IPS DF 6.9 (cell line): ENCODE measurements around the gene RER1.

ENCODE experiments used
- DNase-seq: peaks from one replicate; pipeline ENCODE4 v3.0.0-alpha.2; 2013; ENCODE audit warnings: low read depth, low spot score
- H3K27ac ChIP-seq: one replicate; pipeline ENCODE4 v1.5.1; 2013; ENCODE audit warnings: low read length, control low read depth
- H3K27me3 ChIP-seq: 2 replicates; pipeline ENCODE4 v1.6.1; 2013; ENCODE audit warnings: mild to moderate bottlenecking, low read length; ENCODE audit not compliant: control insufficient read depth, insufficient read depth
- H3K36me3 ChIP-seq: 2 replicates; pipeline ENCODE4 v1.6.1; 2013; ENCODE audit warnings: low read length; ENCODE audit not compliant: control insufficient read depth, insufficient read depth
- H3K4me1 ChIP-seq: 2 replicates; pipeline ENCODE4 v1.6.1; 2013; ENCODE audit warnings: low read length; ENCODE audit not compliant: control insufficient read depth, insufficient read depth
- H3K4me3 ChIP-seq: 2 replicates; pipeline ENCODE4 v1.5.1; 2013; ENCODE audit warnings: mild to moderate bottlenecking, low read length
- H3K9me3 ChIP-seq: 2 replicates; pipeline ENCODE4 v1.6.1; 2013; ENCODE audit warnings: low read length, inconsistent platforms; ENCODE audit not compliant: control insufficient read depth, insufficient read depth
- WGBS: extraction: QIAGEN DNeasy Blood & Tissue Kit; methylation state at CpG from one replicate; pipeline ENCODE4 v1.1.7; 2013; ENCODE audit warnings: mixed read lengths, missing lambda C conversion rate; ENCODE audit not compliant: insufficient read length, insufficient coverage; 5-methylcytosine and 5-hydroxymethylcytosine counted together

Gene RER1

GRCh38 chr1:2384130-2384860 is 7.3 kb upstream of the RER1 start:
- DNase-seq = no peak
- no peaks in the 10 kb centered on the region for H3K27me3 ChIP-seq
- no peak overlapping the region for H3K27ac ChIP-seq
- peaks cover 3% of the 10 kb centered on the region for H3K36me3 ChIP-seq
- no peaks in the 10 kb centered on the region for H3K4me1 ChIP-seq
- no peaks in the 10 kb centered on the region for H3K9me3 ChIP-seq
- H3K4me3 ChIP-seq = no peak overlapping the region
- WGBS = no CpG with 5 or more reads among the region's 21 CpGs

DNA sequence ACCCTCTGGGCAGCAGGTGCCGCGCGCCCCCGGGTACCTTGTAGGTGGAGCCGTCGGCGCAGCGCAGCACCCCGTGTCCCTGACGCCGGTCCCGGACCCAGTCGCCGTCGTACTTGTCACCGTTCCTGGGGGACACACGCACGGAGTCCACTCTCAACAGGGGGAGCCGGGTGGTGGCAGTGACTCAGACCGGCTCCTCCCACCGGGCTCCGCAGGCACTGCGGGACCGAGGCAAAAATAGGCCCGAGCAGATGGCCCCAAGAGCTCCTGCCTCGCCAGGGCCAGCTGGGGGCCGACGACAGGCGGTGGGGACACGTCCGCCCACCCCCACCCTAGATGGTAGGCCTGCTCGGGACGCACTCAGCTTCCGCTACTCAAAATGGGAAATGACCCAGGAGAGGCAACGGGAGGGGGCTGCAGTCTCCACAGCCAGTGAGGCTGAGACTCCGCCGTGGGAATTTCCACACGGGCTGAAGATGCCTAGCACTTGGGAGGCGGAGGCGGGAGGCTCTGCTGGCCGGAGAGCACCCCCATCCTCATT is 6.6 kb upstream of the RER1 start:
- Histone ChIP-seq H3K4me3 (no peak overlapping the region), H3K27ac (no peak overlapping the region)
- no CpG with 5 or more reads among the region's 41 CpGs for WGBS

GRCh38 chr1:2385606-2386280 is 5.9 kb upstream of the RER1 start:
- no peak for DNase-seq
- H3K27ac ChIP-seq = no peak overlapping the region
- no peak overlapping the region for H3K4me3 ChIP-seq
- H3K4me1 ChIP-seq = no peaks in the 10 kb centered on the region; the same call in 1 of the 2 replicates
- no peaks in the 10 kb centered on the region for H3K9me3 ChIP-seq
- peaks cover 3% of the 10 kb centered on the region for H3K36me3 ChIP-seq
- no CpG with 5 or more reads among the region's 19 CpGs for whole genome bisulfite sequencing
- no peaks in the 10 kb centered on the region for H3K27me3 ChIP-seq

More for the DNA sequence above, 6.6 kb upstream of the RER1 start:
- H3K36me3 ChIP-seq = peaks cover 3% of the 10 kb centered on the region
- H3K27me3 ChIP-seq = no peaks in the 10 kb centered on the region
- H3K9me3 ChIP-seq = no peaks in the 10 kb centered on the region
- no peak for DNase-seq
- no peaks in the 10 kb centered on the region for H3K4me1 ChIP-seq

GRCh38 chr1:2386636-2387611 is 4.7 kb upstream of the RER1 start:
- Histone ChIP-seq H3K36me3 (peaks cover 3% of the 10 kb centered on the region), H3K27ac (no peak overlapping the region), H3K27me3 (no peaks in the 10 kb centered on the region), H3K9me3 (no peaks in the 10 kb centered on the region), H3K4me3 (no peak overlapping the region), H3K4me1 (no peaks in the 10 kb centered on the region; the same call in 1 of the 2 replicates)
- WGBS = no CpG with 5 or more reads among the region's 30 CpGs
- no peak for DNase-seq

- no peak for DNase-seq
- Histone ChIP-seq H3K9me3 (no peaks in the 10 kb centered on the region), H3K27ac (no peak overlapping the region), H3K27me3 (no peaks in the 10 kb centered on the region), H3K4me1 (no peaks in the 10 kb centered on the region; the same call in 1 of the 2 replicates), H3K4me3 (no peak overlapping the region), H3K36me3 (peaks cover 3% of the 10 kb centered on the region)
- no CpG with 5 or more reads among the region's 32 CpGs for WGBS
Observed at GRCh38 chr1:2388004-2388913, 3.4 kb upstream of the RER1 start.

DNA sequence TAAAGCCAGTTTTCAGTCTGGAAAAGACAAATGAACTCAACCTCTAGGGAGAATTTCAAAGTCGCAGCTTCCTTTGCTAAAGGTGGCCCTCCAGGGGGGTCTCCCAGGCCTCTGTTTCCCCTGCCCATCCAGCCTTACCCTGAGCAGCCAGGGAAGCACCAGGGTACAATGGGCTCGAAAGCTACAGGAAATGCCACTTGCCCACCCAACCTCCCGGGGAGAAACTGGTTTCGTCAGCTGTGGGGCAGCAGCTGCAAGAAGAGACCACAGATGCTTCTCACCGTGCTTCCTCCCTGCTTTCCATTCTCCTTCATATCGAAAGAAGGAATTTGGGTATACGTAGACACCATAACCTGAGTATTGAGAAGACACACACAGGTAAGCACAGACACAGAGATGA is 2.0 kb upstream of the RER1 start:
- no peak for DNase-seq
- Histone ChIP-seq H3K4me1 (no peaks in the 10 kb centered on the region; the same call in 1 of the 2 replicates), H3K27ac (no peak overlapping the region), H3K36me3 (peaks cover 3% of the 10 kb centered on the region), H3K4me3 (no peak overlapping the region), H3K9me3 (no peaks in the 10 kb centered on the region), H3K27me3 (no peaks in the 10 kb centered on the region)
- WGBS = no CpG with 5 or more reads among the region's 7 CpGs

- no peak overlapping the region for H3K27ac ChIP-seq
- H3K4me1 ChIP-seq = no peaks in the 10 kb centered on the region; the same call in 1 of the 2 replicates
- H3K27me3 ChIP-seq = no peaks in the 10 kb centered on the region
- H3K4me3 ChIP-seq = peak overlapping the region; percentile 100
- peaks cover 7% of the 10 kb centered on the region for H3K36me3 ChIP-seq
- H3K9me3 ChIP-seq = no peaks in the 10 kb centered on the region
- no peak for DNase-seq
- no CpG with 5 or more reads among the region's 62 CpGs for WGBS
Observed at GRCh38 chr1:2391931-2392509, 379 bp downstream of the RER1 start.

GRCh38 chr1:2392686-2393085 is 1.0 kb downstream of the RER1 start:
- no peaks in the 10 kb centered on the region; the same call in none of the 2 replicates for H3K4me1 ChIP-seq
- no peaks in the 10 kb centered on the region for H3K27me3 ChIP-seq
- WGBS = no CpG with 5 or more reads among the region's 16 CpGs
- no peak overlapping the region for H3K27ac ChIP-seq
- peaks cover 8% of the 10 kb centered on the region for H3K36me3 ChIP-seq
- H3K4me3 ChIP-seq = peak overlapping the region; percentile 100; the same call in 1 of the 2 replicates
- DNase-seq = no peak
- H3K9me3 ChIP-seq = no peaks in the 10 kb centered on the region

- H3K4me3 ChIP-seq = no peak overlapping the region
Observed at GRCh38 chr1:2393471-2393877, 1.8 kb downstream of the RER1 start.

More at GRCh38 chr1:2393471-2393877, 1.8 kb downstream of the RER1 start:
- Histone ChIP-seq H3K27ac (no peak overlapping the region), H3K9me3 (no peaks in the 10 kb centered on the region), H3K27me3 (no peaks in the 10 kb centered on the region), H3K36me3 (peaks cover 11% of the 10 kb centered on the region), H3K4me1 (no peaks in the 10 kb centered on the region; the same call in none of the 2 replicates)
- DNase-seq = no peak
- WGBS = 100% methylated on average over 3 of the region's 9 CpGs
